ENCODE results near the gene GJA1.

Gene GJA1

DNA sequence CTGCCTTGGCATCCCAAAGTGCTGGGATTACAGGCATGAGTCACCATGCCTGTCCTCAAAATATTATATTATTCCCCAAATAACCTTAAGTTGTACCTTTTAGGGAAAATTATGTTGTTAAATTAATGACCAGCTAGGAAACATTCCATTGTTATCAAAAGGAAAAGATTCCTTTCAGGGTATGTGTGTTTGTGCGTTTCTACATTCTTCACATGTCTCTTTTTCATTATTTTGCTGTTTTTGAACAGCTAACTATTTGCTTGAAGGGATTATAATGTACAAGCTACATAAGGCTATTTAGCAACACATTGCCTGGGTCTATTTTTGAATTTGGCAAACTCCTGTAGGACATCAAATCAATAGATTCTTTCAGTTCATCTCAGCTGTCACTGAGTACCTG lies 57.1 kb downstream of the GJA1 start:
- DNase-seq: no peak

DNA sequence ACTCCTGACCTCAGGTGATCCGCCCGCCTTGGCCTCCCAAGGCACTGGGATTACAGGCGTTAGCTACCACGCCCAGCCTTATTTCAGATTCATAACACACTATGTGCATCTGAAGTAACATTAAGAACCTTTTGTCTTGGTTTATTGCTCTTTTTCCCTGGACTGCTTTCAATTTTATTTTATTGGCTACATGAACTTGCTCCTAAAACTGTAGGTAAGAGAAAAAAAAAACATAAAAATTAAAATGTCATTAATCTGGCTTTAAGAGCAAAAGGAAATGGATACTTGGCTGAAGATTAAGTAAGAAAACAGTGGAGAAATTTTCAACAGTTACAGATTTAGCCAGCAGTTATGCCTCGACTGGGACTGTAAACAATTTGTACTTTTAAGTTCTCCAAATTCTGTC lies 62.5 kb downstream of the GJA1 start:
- no peak for DNase-seq

DNA sequence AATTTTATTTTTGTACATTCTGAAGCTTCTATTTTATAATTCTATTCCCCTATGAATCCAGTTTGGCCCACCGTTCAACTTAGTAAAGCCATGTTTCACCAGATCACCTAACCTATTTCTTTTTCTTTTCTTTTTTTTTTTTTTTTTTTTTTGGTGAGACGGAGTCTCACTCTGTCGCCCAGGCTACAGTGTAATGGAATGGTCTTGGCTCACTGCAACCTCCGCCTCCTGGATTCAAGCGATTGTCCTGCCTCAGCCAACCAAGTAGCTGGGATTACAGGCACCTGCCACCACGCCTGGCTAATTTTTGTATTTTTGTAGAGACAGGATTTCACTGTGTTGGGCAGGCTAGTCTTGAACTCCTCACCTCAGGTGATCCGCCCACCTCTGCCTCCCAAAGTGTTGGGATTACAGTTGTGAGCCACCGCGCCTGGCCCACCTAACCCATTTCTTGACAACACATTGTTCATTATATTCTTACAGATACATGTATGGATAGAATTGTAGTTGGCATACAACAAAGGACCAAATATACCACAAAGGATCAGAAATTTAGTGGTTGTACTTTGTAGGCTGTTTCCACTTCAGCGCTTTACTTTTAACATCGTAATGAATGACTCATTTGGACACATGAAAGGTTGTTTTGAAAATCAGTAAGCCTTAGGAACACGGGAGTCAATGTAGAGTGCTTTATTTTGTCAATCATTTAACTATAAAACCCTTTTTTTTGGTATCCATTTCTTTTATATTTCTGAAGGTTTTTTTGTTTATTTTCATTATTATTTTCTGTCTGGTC lies 63.2 kb downstream of the GJA1 start:
- no peak for DNase-seq
